BLaER1 (cell line): Measurements from ENCODE around the gene GOLPH3.
"Not testable (repeated sequence)": the region's sequence is repeated elsewhere in the genome, so short reads cannot be mapped to it uniquely, and the experiment has no call there.

Experiments
- H3K27ac ChIP-seq: shearing (Covaris generic); formaldehyde crosslinking; 2 replicates; pipeline ENCODE4 v1.8.1; 2022
- H3K27me3 ChIP-seq: shearing (Covaris generic); formaldehyde crosslinking; 2 replicates; pipeline ENCODE4 v1.8.1; 2022
- H3K36me3 ChIP-seq: shearing (Covaris generic); formaldehyde crosslinking; 2 replicates; pipeline ENCODE4 v1.8.1; 2022
- H3K4me1 ChIP-seq: shearing (Covaris generic); formaldehyde crosslinking; 2 replicates; pipeline ENCODE4 v1.8.1; 2022
- H3K4me2 ChIP-seq: shearing (Covaris generic); formaldehyde crosslinking; 2 replicates; pipeline ENCODE4 v1.8.1; 2022
- H3K4me3 ChIP-seq: shearing (Covaris generic); formaldehyde crosslinking; 2 replicates; pipeline ENCODE4 v1.8.1; 2022
- H3K9ac ChIP-seq: shearing (Covaris generic); formaldehyde crosslinking; 2 replicates; pipeline ENCODE4 v1.8.1; 2022
- H3K9me3 ChIP-seq: shearing (Covaris generic); formaldehyde crosslinking; 2 replicates; pipeline ENCODE4 v1.8.1; 2022
- H4K20me1 ChIP-seq: shearing (Covaris generic); formaldehyde crosslinking; 2 replicates; pipeline ENCODE4 v1.8.1; 2022
- Cebpa-rat ChIP-seq: shearing (Covaris generic); IDR thresholded peaks from 2 replicates; pipeline ENCODE4 v1.8.1; 2022

The GOLPH3 gene

DNA sequence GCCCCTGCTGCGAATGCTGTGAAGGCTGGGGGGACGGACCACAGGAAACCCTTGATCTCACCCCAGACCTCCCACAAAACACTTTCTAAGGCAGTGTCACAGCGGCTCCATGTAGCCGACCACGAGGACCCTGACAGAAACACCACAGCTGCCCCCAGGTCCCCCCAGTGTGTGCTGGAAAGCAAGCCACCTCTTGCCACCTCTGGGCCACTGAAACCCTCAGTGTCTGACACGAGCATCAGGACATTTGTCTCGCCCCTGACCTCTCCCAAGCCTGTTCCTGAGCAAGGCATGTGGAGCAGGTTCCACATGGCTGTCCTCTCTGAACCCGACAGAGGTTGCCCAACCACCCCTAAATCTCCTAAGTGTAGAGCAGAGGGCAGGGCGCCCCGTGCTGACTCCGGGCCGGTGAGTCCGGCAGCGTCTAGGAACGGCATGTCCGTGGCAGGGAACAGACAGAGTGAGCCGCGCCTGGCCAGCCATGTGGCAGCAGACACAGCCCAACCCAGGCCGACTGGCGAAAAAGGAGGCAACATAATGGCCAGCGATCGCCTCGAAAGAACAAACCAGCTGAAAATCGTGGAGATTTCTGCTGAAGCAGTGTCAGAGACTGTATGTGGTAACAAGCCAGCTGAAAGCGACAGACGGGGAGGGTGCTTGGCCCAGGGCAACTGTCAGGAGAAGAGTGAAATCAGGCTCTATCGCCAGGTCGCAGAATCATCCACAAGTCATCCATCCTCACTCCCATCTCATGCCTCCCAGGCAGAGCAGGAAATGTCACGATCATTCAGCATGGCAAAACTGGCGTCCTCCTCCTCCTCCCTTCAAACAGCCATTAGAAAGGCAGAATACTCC, 84.7 kb downstream of the GOLPH3 start:
- H3K27me3 ChIP-seq = no peaks in the 10 kb centered on the region
- H3K4me3 ChIP-seq = no peak overlapping the region
- H3K9ac ChIP-seq = no peak overlapping the region
- H3K4me2 ChIP-seq = no peak overlapping the region
- no peaks in the 10 kb centered on the region for H3K36me3 ChIP-seq
- H4K20me1 ChIP-seq = no peaks in the 10 kb centered on the region
- no peaks in the 10 kb centered on the region for H3K4me1 ChIP-seq
- no peak for TF ChIP-seq Cebpa-rat
- no peak overlapping the region for H3K27ac ChIP-seq
- no peaks in the 10 kb centered on the region for H3K9me3 ChIP-seq

DNA sequence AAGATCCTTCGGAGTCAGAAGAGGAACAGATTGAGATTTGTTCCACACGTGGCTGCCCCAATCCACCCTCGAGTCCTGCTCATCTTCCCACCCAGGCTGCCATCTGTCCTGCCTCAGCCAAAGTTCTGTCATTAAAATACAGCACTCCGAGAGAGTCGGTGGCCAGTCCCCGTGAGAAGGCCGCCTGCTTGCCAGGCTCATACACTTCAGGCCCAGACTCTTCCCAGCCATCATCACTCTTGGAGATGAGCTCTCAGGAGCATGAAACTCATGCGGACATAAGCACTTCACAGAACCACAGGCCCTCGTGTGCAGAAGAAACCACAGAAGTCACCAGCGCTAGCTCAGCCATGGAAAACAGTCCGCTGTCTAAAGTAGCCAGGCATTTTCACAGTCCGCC, 85.9 kb downstream of the GOLPH3 start:
- Histone ChIP-seq H3K36me3 (no peaks in the 10 kb centered on the region), H3K4me1 (no peaks in the 10 kb centered on the region), H3K4me3 (no peak overlapping the region), H3K27me3 (no peaks in the 10 kb centered on the region), H3K9me3 (no peaks in the 10 kb centered on the region), H3K4me2 (no peak overlapping the region), H3K27ac (no peak overlapping the region), H3K9ac (no peak overlapping the region), H4K20me1 (no peaks in the 10 kb centered on the region)
- no peak for TF ChIP-seq Cebpa-rat

DNA sequence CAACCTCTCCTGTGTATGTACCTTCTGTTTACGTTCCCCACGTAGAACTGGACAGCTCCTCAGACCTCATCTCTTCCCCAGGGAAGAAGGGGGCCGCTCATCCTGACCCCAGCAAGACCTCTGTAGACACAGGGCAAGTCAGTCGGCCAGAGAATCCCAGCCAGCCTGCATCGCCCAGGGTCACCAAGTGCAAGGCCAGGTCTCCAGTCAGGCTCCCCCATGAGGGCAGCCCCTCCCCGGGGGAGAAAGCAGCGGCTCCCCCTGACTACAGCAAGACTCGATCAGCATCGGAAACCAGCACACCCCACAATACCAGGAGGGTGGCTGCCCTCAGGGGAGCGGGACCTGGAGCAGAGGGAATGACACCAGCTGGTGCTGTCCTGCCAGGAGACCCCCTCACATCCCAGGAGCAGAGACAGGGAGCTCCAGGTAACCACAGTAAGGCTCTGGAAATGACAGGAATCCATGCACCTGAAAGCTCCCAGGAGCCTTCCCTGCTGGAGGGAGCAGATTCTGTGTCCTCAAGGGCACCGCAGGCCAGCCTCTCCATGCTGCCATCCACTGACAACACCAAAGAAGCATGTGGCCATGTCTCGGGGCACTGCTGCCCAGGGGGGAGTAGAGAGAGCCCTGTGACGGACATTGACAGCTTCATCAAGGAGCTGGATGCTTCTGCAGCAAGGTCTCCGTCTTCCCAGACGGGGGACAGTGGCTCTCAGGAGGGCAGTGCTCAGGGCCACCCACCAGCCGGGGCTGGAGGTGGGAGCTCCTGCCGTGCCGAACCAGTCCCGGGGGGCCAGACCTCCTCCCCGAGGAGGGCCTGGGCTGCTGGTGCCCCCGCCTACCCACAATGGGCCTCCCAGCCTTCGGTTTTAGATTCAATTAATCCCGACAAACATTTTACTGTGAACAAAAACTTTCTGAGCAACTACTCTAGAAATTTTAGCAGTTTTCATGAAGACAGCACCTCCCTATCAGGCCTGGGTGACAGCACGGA, 86.7 kb downstream of the GOLPH3 start:
- H3K27me3 ChIP-seq = no peaks in the 10 kb centered on the region
- H4K20me1 ChIP-seq = no peaks in the 10 kb centered on the region
- no peaks in the 10 kb centered on the region for H3K4me1 ChIP-seq
- TF ChIP-seq Cebpa-rat = no peak
- no peaks in the 10 kb centered on the region for H3K9me3 ChIP-seq
- H3K4me3 ChIP-seq = no peak overlapping the region
- no peak overlapping the region for H3K27ac ChIP-seq
- no peak overlapping the region for H3K9ac ChIP-seq
- H3K4me2 ChIP-seq = no peak overlapping the region
- H3K36me3 ChIP-seq = no peaks in the 10 kb centered on the region

DNA sequence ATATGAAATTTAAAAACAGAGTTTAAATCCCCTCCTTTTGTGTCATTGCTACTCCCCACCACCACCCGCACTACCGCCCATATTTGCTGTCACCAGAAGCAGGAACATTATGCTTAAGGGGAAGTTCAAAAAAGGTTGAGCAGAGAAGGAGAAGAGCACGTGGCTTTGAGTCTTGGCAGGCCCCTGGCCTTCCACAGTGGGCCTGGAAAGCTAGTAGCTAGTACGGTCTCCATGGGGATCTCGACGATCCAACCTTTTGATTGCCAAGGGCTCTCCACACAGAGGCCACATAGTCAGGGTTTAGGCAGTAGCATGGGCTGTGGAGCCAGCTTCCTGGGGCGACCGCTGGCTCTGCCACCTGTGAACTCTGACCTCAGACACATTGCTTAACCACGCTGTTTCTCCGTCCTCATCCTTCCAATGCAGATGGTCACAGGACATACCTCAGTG, 90.1 kb downstream of the GOLPH3 start:
- Histone ChIP-seq H3K4me3 (no peak overlapping the region), H3K36me3 (no peaks in the 10 kb centered on the region), H3K27ac (no peak overlapping the region), H3K9ac (no peak overlapping the region), H3K27me3 (no peaks in the 10 kb centered on the region), H3K4me1 (no peaks in the 10 kb centered on the region), H3K9me3 (no peaks in the 10 kb centered on the region), H3K4me2 (no peak overlapping the region), H4K20me1 (no peaks in the 10 kb centered on the region)
- TF ChIP-seq Cebpa-rat = no peak

DNA sequence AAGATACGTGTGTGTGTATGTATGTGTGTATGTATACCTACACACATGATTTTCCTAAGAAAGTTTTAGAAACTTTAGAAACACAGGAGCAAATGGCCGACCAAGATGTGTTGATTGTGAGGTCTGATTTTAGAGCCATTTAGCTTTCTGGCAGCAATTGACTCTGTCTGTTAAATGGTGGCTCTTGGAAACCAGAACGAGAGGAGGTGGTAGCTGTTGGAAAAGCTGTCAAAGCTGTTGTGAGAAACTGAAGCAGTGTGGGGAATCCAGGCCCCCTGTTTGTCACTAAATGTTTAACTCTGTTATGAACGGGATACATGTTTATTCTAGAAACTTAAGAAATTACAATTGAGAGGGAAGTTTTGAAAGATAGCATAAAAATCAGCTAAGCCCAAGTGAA, 91.4 kb downstream of the GOLPH3 start:
- no peak overlapping the region for H3K27ac ChIP-seq
- no peaks in the 10 kb centered on the region for H3K4me1 ChIP-seq
- no peaks in the 10 kb centered on the region for H3K36me3 ChIP-seq
- H3K9me3 ChIP-seq = no peaks in the 10 kb centered on the region
- no peaks in the 10 kb centered on the region for H4K20me1 ChIP-seq
- H3K27me3 ChIP-seq = no peaks in the 10 kb centered on the region
- H3K4me3 ChIP-seq = no peak overlapping the region
- no peak for TF ChIP-seq Cebpa-rat
- H3K9ac ChIP-seq = no peak overlapping the region
- H3K4me2 ChIP-seq = no peak overlapping the region

DNA sequence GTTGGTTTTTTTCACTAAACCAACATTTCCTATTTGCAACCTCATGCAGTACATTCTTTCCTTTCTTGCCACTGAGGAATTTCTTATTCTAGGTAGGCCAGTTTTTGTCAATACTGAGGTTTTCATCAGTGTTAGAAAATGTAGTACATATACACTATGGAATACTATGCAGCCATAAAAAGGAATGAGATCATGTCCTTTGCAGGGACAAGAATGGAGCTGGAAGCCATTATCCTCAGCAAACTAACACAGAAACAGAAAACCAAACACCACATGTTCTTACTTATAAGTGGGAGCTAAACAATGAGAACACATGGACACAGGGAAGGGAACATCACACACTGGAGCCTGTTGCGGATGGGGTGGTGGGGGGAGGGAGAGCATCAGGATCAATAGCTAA, 93.6 kb downstream of the GOLPH3 start:
- H3K9ac ChIP-seq, H3K36me3 ChIP-seq, H3K27ac ChIP-seq, H3K4me1 ChIP-seq, H3K4me3 ChIP-seq, H3K9me3 ChIP-seq, H3K4me2 ChIP-seq, H4K20me1 ChIP-seq, H3K27me3 ChIP-seq: not testable (repeated sequence)

DNA sequence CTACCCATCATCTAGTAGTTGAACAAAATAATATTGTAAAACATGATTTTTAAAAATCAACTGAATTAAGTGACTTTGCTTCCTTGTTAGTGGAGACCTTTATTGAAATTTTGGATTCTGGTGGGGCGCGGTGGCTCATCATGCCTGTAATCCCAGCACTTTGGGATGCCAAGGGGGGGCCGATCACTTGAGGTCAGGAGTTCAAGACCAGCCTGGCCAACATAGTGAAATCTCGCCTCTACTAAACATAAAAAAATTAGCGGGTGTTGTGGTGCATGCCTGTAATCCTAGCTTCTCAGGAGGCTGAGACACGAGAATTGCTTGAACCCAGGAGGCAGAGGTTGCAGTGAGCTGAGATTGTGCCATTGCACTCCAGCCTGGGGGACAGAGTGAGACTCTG, 95.3 kb downstream of the GOLPH3 start:
- H3K27me3 ChIP-seq, H3K27ac ChIP-seq, H3K9me3 ChIP-seq, H3K4me3 ChIP-seq, H3K9ac ChIP-seq, H3K4me1 ChIP-seq, H4K20me1 ChIP-seq, H3K36me3 ChIP-seq, H3K4me2 ChIP-seq: not testable (repeated sequence)

DNA sequence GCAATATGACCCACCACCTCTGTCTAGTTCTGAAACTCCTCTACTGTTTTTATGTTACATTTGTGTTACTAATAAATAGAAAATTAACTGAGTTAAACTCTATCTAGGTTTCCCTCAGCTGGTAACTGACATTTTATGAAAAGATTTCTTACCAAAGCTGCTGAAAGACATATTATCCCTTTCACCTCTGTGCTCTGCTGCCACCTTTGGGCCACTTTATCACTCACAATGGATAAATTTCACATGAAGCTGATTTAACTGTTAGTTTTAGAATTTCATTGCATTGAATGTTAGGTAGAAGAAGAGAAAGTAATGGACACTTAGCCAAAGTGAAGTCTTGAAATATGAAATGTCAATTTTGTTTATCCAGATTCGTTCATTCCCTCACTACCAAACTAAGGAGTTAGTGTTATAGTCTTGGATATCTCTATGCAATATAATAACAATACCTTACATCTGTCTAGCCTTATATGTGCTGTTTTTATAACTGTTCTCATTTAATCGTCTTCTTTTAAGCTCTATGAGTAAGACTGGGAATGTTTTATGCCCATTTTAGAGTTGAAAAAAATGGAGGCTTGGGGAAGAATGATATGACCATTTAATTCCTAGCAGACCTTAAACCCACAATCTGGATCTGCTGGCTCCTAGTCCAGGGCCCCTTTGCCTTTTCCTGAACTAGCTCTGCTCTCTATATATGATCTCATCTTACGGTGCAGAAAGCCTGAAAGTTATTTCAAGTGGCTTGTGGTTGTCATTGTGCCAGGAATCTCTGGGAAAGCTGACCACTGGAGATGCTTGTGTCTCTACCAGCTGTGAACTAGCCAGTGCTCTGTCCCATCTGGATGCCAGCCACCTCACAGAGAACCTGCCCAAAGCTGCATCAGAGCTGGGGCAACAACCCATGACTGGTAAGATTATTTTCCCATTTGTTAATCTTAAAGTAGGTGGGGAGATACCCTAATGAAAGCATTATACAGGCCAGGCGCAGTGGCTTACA, 97.1 kb downstream of the GOLPH3 start:
- Histone ChIP-seq H3K27ac (no peak overlapping the region), H3K27me3 (no peaks in the 10 kb centered on the region), H4K20me1 (no peaks in the 10 kb centered on the region), H3K9ac (no peak overlapping the region), H3K4me1 (no peaks in the 10 kb centered on the region), H3K4me3 (no peak overlapping the region), H3K9me3 (no peaks in the 10 kb centered on the region), H3K36me3 (no peaks in the 10 kb centered on the region), H3K4me2 (no peak overlapping the region)
- TF ChIP-seq Cebpa-rat = no peak
